NCI-H2107 treated with DMSO at 0.1 percent for 48 hours (cell line): ENCODE results near the gene LDLRAD4.

ENCODE experiments used
- DNase-seq: peaks from one replicate; lab custom pipeline; 2025; ENCODE audit not compliant: unreplicated experiment; lab: John Stamatoyannopoulos, UW

The LDLRAD4 gene

DNA sequence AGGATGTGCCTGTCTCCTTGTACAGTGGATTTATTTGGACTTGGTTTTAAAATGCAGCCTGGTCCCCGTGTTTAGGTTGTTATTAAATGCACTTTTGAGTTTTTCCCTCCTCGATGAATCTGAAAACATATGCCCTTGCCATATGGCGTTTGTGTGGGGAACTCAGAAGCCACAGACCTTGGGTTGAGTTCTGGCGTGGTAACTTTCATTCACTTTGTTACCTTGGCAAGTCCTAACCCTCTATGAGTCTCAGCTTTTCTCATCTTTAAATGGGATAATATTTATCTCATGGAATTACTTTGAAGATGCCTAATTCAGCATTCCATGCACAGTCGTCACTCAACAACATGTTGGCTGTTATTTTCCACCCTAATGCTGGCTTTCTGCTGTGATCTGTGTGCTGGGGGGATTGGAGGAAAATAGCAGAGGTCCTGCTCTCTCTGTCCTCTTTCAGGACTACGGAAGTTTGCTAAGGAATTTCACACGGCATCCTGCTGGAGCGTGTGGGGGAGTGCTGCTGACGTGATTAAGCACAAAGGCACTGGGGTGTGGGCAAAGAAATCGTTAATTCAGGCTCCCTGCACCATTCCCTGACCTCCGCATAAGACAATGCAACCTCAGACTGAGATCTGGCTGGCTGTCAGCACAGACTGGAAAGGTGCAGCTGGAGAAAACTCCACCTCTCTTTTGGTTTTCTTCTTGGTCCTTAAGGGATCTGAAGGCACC, 61.7 kb downstream of the LDLRAD4 start:
- no peak for DNase-seq

DNA sequence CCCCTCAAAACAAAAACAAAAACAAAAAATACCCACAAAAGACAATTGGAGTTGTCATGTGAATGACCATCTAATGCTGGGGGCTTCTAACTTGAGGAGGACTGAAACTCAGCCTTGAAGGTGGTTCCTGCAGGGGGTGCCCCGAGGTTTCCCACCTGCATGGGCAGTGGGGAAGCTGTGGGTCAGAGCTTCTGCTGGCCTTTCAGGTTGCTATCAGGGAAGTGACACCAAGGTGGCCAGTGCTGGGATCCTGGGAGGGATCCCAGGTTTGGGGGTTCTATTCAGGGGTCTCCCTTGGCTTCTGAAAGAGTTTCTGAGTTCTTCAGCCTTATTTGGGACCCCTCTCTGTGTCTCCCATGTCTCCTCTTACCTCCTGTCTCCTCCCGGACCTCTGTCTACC, 62.8 kb downstream of the LDLRAD4 start:
- DNase-seq: no peak

DNA sequence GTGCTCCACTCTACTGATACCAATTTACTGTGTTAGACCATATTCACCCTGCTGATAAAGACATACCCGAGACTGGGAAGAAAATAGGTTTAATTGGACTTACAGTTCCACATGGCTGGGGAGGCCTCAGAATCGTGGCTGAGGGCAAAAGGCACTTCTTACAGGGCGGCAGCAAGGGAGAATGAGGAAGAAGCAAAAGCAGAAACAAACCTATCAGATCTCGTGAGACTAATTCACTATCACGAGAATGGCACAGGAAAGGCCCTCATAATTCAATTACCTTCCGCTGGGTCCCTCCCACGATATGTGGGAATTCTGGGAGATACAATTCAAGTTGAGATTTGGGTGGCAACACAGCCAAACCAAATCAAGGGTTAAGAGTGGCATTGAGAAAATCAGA, 65.2 kb downstream of the LDLRAD4 start:
- no peak for DNase-seq

- DNase-seq: no peak
Measured at GRCh38 chr18:13284330-13285027, 65.9 kb downstream of the LDLRAD4 start.

- no peak for DNase-seq
Measured at GRCh38 chr18:13285874-13286273, 67.3 kb downstream of the LDLRAD4 start.

DNA sequence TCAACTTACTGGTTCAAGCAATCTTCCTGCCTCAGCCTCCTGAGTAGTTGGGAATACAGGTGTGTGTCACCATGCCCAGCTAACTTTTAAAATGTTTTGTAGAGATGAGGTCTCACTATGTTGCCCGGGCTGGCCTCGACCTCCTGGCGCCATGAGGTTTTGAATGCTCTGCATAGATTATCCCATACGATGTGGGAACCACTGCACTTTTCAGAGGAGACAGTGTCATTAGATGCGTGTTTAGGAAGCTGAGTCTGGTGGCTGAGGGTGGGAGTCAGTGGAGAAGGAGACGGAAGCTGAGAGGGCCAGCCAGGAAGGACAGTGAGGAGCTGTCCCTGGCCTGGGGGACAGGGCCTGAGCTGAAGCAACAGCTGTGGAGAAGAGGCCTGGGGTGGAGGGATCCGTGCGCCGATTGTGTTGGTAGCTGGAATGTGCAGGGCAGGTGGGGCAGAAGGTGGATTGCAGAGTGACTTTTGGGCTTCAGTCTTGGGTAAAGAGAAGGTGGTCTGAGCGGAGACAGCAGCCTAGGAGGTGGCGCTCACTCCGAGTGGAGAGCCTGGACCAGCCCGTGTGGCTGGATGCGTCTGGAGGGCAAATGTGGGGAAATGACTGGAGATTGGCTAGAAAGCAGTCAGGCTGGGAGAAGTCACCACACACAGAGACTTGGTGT, 68.0 kb downstream of the LDLRAD4 start:
- DNase-seq: no peak

DNA sequence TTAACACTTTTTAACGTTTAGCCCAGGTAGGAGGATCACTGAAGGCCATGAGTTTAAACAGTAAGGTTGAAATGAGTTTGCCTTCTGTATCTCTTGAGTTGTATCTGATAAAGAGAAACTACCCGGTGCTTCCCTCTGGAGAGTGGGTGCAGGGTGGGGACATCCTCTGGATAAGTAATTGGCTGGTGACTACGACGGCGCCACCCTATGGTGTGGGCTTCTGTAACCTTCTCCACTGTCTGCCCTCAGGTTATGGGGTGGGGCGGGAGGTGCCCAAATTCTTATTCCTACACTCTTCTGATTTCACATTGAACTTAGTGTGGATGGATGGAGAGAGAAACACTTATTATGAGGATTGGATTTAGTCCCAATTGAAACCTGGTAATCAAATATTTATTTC, 68.8 kb downstream of the LDLRAD4 start:
- no peak for DNase-seq

DNA sequence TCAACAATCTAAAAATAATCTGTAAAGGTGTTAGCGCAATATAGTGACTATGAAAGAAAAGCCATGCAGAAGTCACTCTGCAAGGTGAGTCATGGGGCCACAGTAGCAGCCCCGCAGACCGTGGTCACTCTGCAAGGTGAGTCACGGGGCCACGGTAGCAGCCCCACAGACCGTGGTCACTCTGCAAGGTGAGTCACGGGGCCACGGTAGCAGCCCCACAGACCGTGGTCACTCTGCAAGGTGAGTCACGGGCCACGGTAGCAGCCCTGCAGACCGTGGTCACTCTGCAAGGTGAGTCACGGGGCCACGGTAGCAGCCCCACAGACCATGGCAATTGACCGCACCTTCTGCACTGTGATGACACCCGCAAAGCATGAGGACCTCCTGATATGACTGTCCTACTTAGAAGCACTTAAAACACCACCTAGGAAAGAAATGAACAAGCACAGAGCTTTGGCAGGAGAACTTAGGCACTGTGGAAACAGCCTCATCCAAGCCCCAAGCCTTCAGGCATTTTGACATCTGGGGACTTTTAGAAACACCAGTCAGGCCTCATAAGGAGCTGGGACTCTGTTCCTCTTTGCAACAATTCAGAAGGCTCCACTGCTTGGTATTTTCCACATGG, 70.1 kb downstream of the LDLRAD4 start:
- no peak for DNase-seq

DNA sequence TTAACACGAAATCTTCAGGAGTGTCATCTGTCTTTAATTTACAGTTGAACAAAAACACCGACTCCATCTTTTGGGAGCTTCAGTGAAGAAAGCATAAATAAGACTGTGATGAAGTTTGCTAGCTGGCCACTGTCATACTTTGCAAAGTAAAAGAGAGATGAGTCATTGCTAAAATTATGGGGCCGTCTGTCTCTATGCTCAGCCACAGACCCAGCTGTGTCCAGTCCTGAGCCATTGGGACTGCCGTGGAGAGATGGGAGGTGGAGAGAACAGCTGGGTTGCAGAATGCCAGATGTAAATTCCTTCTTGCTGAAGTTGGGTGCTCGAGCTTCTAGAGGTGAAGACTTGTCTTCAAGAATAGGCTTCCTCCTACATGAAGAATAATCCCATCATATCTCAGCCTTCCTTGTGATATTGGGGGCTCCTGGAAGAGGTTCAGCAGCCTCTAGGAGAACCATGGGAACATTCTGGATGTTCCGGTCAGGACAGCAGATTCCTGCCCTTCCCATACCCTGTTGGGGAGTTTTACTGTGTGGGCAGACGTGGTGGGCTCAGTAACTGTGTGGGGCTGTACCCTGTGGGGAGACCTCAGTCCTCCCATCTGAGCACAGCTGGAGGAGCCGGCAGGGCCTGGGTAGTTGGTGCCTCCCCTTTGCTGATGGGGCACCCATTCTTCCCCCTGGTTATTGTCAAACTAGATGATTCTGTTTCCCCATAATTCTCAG, 71.1 kb downstream of the LDLRAD4 start:
- DNase-seq: no peak

- no peak for DNase-seq
Measured at GRCh38 chr18:13290856-13291271, 72.3 kb downstream of the LDLRAD4 start.

DNA sequence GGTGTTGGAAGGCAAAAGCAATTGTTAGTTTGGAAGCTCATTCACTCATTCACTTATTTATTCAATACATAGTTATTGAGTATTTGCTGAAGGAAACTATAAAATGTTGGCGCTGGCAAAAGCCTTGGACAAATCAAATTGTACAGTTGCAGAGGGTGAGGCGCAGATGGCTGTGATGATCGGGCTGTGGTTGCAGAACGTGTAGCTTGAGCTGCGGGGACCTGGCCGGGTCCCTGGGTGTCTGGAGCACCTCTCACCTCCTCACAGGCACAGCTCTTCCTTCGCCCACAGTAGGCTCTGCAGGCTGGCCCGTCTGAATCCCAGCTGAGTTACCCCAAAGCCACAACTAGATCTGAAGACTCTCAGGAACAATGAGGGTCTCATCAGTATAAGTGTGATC, 72.7 kb downstream of the LDLRAD4 start:
- no peak for DNase-seq

GRCh38 chr18:13291745-13292447, 73.3 kb downstream of the LDLRAD4 start:
- no peak for DNase-seq

DNA sequence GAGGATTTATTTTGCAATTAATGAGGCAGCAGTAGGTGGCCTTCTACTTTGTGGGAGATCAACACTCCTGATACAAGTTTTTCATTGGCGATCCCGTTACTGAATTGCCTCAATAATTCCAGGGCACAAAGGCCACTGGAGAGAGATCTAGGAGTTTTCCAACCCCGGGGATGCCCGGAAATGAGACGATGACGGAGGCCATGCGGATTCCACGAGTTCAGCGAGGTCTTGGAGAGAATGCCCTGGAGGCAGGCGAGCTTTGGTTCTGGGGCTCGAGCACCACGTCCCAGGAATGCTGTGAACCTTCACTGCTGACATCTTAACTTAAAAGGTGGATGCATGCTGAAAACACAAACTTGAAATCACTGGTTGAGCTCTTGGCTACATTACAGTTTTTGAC, 74.2 kb downstream of the LDLRAD4 start:
- no peak for DNase-seq

DNA sequence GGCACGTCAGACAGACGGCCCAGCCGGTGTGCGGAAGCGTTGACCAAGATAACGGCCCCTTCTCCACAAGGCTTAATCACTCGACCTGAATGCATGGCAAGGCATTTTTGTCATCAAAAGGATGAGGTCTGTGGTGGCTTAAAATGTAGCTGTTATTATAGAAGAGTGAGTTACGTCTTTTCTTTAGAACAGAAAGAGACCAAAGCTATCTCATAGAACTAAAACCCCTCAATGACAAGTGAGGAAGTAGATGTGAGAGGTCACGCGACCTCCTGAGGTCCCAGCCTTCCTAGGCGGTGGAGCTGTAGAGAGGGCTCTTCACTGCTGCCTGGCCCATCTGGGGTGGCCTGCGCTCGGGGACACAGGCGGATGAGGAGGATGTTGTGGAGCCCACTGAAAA, 75.7 kb downstream of the LDLRAD4 start:
- DNase-seq: no peak

GRCh38 chr18:13295894-13296293, 77.3 kb downstream of the LDLRAD4 start:
- DNase-seq: no peak

DNA sequence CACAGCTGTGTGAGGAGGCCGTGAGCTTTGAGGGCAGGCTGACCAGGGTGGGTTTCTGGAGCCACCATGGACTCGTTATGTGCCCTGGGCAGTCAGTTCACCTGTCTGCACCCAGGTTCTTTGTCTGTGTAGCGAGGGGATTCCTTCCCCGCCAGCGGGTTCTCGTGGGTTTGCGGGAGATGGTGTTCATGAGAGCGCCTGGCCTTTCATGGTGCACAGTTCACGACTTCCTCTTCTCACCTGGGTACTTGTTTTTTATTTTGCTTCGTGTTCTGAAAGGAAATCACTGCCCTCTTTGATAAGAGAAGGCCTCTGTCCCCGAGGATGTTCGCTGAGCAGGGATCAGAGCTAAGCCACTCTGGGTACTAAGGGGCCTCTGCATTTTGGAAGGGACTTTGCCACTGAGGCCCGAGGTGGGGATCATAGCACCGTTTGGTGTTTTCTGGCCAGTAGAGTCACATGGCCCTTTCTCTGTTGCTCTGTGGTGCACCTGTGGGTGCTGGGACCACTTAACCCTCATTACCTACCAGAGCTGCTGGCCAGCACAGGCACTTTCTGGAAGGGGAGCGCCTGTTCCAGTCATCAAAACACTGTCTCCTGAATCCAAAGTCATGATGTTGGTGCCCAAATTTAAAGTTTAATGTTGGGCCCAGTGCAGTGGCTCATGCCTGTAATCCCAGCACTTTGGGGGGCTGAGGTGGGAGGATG, 78.5 kb downstream of the LDLRAD4 start:
- no peak for DNase-seq

DNA sequence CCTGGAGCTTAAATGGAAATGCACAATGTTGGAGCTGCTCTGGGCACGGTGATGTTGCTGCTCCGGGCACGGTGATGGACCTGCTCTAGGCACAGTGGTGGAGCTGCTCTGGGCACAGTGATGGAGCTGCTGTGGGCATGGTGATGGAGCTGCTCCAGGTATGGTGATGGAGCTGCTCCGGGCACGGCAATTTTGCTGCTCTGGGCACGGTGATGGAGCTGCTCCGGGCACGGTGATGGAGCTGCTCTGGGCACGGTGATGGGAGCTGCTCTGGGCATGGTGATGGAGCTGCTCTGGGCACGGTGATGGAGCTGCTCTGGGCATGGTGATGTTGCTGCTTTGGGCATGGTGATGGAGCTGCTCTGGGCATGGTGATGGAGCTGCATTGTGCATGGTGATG, 79.7 kb downstream of the LDLRAD4 start:
- DNase-seq: no peak

DNA sequence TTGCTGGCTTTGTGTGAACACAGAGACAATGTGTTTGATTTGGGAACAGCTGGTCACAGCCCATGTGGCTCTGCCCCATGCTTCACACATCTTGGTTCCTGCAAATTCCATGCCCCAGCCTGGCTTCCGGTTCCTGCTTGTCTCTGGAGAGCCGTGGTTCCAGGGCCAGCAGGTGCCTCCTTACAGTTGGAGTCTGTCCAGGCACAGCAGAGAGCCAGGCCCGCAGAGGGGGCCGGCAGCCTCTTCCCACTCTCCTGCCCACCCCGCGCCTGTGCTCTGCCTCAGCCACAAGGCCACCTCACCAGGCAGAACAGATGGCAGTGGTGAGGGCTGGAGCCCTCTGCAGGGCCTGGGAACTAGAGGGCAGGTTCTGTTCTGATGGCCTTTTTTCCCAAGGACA, 81.5 kb downstream of the LDLRAD4 start:
- no peak for DNase-seq

GRCh38 chr18:13300796-13301195, 82.2 kb downstream of the LDLRAD4 start:
- no peak for DNase-seq

DNA sequence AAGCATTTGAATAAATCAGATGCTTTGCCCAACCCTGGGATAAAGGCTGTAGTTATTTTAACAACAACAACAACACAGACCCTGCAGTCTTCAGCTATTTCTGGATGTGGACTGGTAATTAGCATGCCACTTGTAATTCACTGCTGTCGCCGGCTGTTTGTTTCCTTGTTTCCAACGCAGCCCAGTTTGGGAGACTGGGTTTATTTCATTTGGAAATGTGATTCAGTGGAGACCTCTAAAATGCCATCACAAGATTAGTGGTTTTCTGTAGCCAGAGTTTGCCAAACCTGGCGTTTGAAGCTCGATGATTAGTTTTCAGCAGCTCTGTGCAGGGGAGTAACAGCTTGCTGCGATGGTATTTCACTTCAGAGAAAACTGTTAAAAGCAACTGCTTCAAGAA, 83.5 kb downstream of the LDLRAD4 start:
- DNase-seq: no peak
